Measurements from ENCODE around the gene ADAM10. TPM values are rescaled to one million over a fixed set of nuclear protein-coding genes. Genes with fewer than 3 reads are reported as not detected.
"Not testable (repeated sequence)": the region's sequence is repeated elsewhere in the genome, so short reads cannot be mapped to it uniquely, and the experiment has no call there.

Gene ADAM10
- total RNA-seq, 1 donor from 2014 or later: 125 TPM

- Mint-ChIP-seq H3K4me1 (no peaks in the 10 kb centered on the region), H3K36me3 (ENCODE audit: low read depth) (peaks cover 24% of the 10 kb centered on the region), H3K27me3 (ENCODE audit: low read depth) (no peaks in the 10 kb centered on the region)
Observed at GRCh38 chr15:58627701-58628100, 121.8 kb downstream of the ADAM10 start.

GRCh38 chr15:58627046-58627445, 122.5 kb downstream of the ADAM10 start:
- no peak overlapping the region for H3K4me3 Mint-ChIP-seq

More at GRCh38 chr15:58627701-58628100, 121.8 kb downstream of the ADAM10 start:
- no peaks in the 10 kb centered on the region for H3K9me3 Mint-ChIP-seq
- H3K27ac Mint-ChIP-seq (ENCODE audit: unreplicated experiment): no peak overlapping the region
- H3K4me3 Mint-ChIP-seq: no peak overlapping the region
- no peak for TF ChIP-seq CTCF (conservative IDR thresholded peaks at IDR 0.05)
- DNase-seq (ENCODE audit: low read depth, low spot score): no peak

GRCh38 chr15:58626378-58626777, 123.1 kb downstream of the ADAM10 start:
- Mint-ChIP-seq H3K27me3 (ENCODE audit: low read depth) (no peaks in the 10 kb centered on the region), H3K9me3 (no peaks in the 10 kb centered on the region), H3K4me1 (no peaks in the 10 kb centered on the region), H3K4me3 (no peak overlapping the region), H3K27ac (ENCODE audit: unreplicated experiment) (no peak overlapping the region), H3K36me3 (ENCODE audit: low read depth) (peaks cover 25% of the 10 kb centered on the region)
- DNase-seq (ENCODE audit: low read depth, low spot score): no peak
- no peak for TF ChIP-seq CTCF (conservative IDR thresholded peaks at IDR 0.05)

More at GRCh38 chr15:58627046-58627445, 122.5 kb downstream of the ADAM10 start:
- H3K27me3 Mint-ChIP-seq (ENCODE audit: low read depth): no peaks in the 10 kb centered on the region
- no peak for DNase-seq (ENCODE audit: low read depth, low spot score)
- no peaks in the 10 kb centered on the region for H3K9me3 Mint-ChIP-seq
- peaks cover 24% of the 10 kb centered on the region for H3K36me3 Mint-ChIP-seq (ENCODE audit: low read depth)
- H3K4me1 Mint-ChIP-seq: no peaks in the 10 kb centered on the region
- H3K27ac Mint-ChIP-seq (ENCODE audit: unreplicated experiment): no peak overlapping the region
- no peak for TF ChIP-seq CTCF (conservative IDR thresholded peaks at IDR 0.05)

- Mint-ChIP-seq H3K4me3 (no peak overlapping the region), H3K9me3 (peaks cover 8% of the 10 kb centered on the region), H3K27ac (ENCODE audit: unreplicated experiment) (no peak overlapping the region), H3K36me3 (ENCODE audit: low read depth) (peaks cover 43% of the 10 kb centered on the region), H3K27me3 (ENCODE audit: low read depth) (no peaks in the 10 kb centered on the region), H3K4me1 (no peaks in the 10 kb centered on the region)
- DNase-seq (ENCODE audit: low read depth, low spot score): no peak
- TF ChIP-seq CTCF (conservative IDR thresholded peaks at IDR 0.05): no peak
Observed at GRCh38 chr15:58622877-58623276, 126.6 kb downstream of the ADAM10 start.

- H3K27me3 Mint-ChIP-seq (ENCODE audit: low read depth); H3K4me1 Mint-ChIP-seq; DNase-seq (ENCODE audit: low read depth, low spot score); H3K4me3 Mint-ChIP-seq: not testable (repeated sequence)
- H3K36me3 Mint-ChIP-seq (ENCODE audit: low read depth): peaks cover 53% of the 10 kb centered on the region
- peak overlapping the region; percentile 12 for H3K27ac Mint-ChIP-seq (ENCODE audit: unreplicated experiment)
- H3K9me3 Mint-ChIP-seq: peaks cover 23% of the 10 kb centered on the region
Observed at GRCh38 chr15:58620268-58620667, 129.2 kb downstream of the ADAM10 start.

GRCh38 chr15:58616171-58616570, 133.3 kb downstream of the ADAM10 start:
- no peaks in the 10 kb centered on the region for H3K27me3 Mint-ChIP-seq (ENCODE audit: low read depth)
- no peak for DNase-seq (ENCODE audit: low read depth, low spot score)
- H3K27ac Mint-ChIP-seq (ENCODE audit: unreplicated experiment): no peak overlapping the region
- H3K4me1 Mint-ChIP-seq: no peaks in the 10 kb centered on the region
- peaks cover 68% of the 10 kb centered on the region for H3K36me3 Mint-ChIP-seq (ENCODE audit: low read depth)
- H3K4me3 Mint-ChIP-seq: no peak overlapping the region
- H3K9me3 Mint-ChIP-seq: peaks cover 33% of the 10 kb centered on the region
- no peak for TF ChIP-seq CTCF (conservative IDR thresholded peaks at IDR 0.05)

All from neural crest cell (in vitro differentiated cells).